K562 (cell line): ENCODE data around the gene OR52R1. TPM values are rescaled to one million over a fixed set of nuclear protein-coding genes. Genes with fewer than 3 reads are reported as not detected.

Experiments
- ATAC-seq: fragments of 200-7000 bp; cut with Tn5 transposase; 3 replicates; pipeline ENCODE4 v1.9.1; 2020; ENCODE audit warnings: moderate library complexity
- BruUV-seq: library from RNA; stranded (reverse); fragments of 400-500 nt; replicated peaks from 2 replicates; lab custom pipeline; 2021; lab: Mats Ljungman, UMichigan
- CTCF ChIA-PET: fragments of 300-600 bp; formaldehyde crosslinking; extraction: SDS; loops from one replicate; lab custom pipeline; 2021; ENCODE audit warnings: low intra/inter-chr PET ratio; lab: Yijun Ruan, JAX
- POLR2A ChIA-PET: fragments of 300-600, 350-650 bp; sonication (Branson Sonifier 250); formaldehyde crosslinking; extraction: SDS; loops from one replicate; lab custom pipeline; 2021; ENCODE audit warnings: antibody characterized with exemption, inconsistent platforms; lab: Yijun Ruan, JAX
- DNase-seq, 4 experiments: peaks; one replicate each; pipeline versions ENCODE4 v3.0.0 to v3.0.0-alpha.2; 2011 to 2018; ENCODE audit warnings: low spot score in 3 of 4, mixed read lengths in 3 of 4; ENCODE audit errors: extremely low read depth in 1 of 4
- FAIRE-seq: peaks from 2 replicates; lab custom pipeline; 2011; peaks lifted over from hg19 to GRCh38; lab: Jason Lieb, UNC
- H2AFZ ChIP-seq: 2 replicates; pipeline ENCODE4 v1.6.0; 2011; ENCODE audit warnings: low read depth, low read length, control low read depth, inconsistent platforms
- H3K27ac ChIP-seq: fragments of 200-600 bp; 3 replicates; pipeline ENCODE4 v1.8.0; 2011; ENCODE audit warnings: low read depth, mild to moderate bottlenecking, control low read depth, inconsistent platforms, low read length, moderate library complexity, mixed read lengths; ENCODE audit errors: extremely low read depth
- H3K27me3 ChIP-seq, 2 experiments: fragments of 300-600 bp in 1 of 2; 2 replicates in 1 of 2; 3 replicates in 1 of 2; pipeline versions ENCODE4 v1.6.0 to v1.8.0; 2011; ENCODE audit warnings: inconsistent platforms in 2 of 2, low read length in 2 of 2, mild to moderate bottlenecking in 1 of 2, mixed read lengths in 1 of 2, moderate library complexity in 1 of 2; ENCODE audit not compliant: control insufficient read depth in 2 of 2, insufficient read depth in 2 of 2
- H3K36me3 ChIP-seq: fragments of 300-600 bp; 3 replicates; pipeline ENCODE4 v1.8.0; 2011; ENCODE audit warnings: mild to moderate bottlenecking, low read length, inconsistent platforms; ENCODE audit not compliant: control insufficient read depth, insufficient read depth
- H3K4me1 ChIP-seq, 2 experiments: fragments of 200-600 bp in 1 of 2; replicated peaks in 1 of 2; 2 replicates in 1 of 2; 3 replicates in 1 of 2; pipeline versions ENCODE4 v1.5.1 to v1.8.0; 2011; ENCODE audit warnings: inconsistent platforms in 2 of 2, low read length in 2 of 2, mild to moderate bottlenecking in 1 of 2, mixed read lengths in 1 of 2, moderate library complexity in 1 of 2; ENCODE audit not compliant: control insufficient read depth in 2 of 2, insufficient read depth in 2 of 2
- H3K4me2 ChIP-seq: 2 replicates; pipeline ENCODE4 v1.6.1; 2011; ENCODE audit warnings: low read length, control low read depth, inconsistent platforms, mixed read lengths; ENCODE audit not compliant: insufficient read depth
- H3K4me3 ChIP-seq: fragments of 200-600 bp; sonication (generic), shearing (Covaris generic); 2 replicates; pipeline ENCODE4 v1.5.1; 2016; ENCODE audit warnings: control low read depth, inconsistent platforms
- H3K79me2 ChIP-seq: fragments of 200-600 bp; 3 replicates; pipeline ENCODE4 v1.8.0; 2011; ENCODE audit warnings: low read length, inconsistent platforms; ENCODE audit not compliant: control insufficient read depth, insufficient read depth
- H3K9ac ChIP-seq, 2 experiments: 2 replicates each; pipeline versions ENCODE4 v1.6.0 to v1.6.1; 2011; ENCODE audit warnings: low read depth in 2 of 2, low read length in 2 of 2, control low read depth in 1 of 2, inconsistent platforms in 1 of 2, mild to moderate bottlenecking in 1 of 2, mixed read lengths in 1 of 2; ENCODE audit not compliant: insufficient read depth in 1 of 2
- H3K9me1 ChIP-seq: one replicate; pipeline ENCODE4 v1.6.0; 2011; ENCODE audit warnings: inconsistent platforms, mild to moderate bottlenecking, low read length, moderate library complexity; ENCODE audit not compliant: control insufficient read depth, insufficient read depth
- H3K9me3 ChIP-seq: replicated peaks from 2 replicates; pipeline ENCODE4 v1.5.1; 2011; ENCODE audit warnings: low read depth, low read length, inconsistent platforms; ENCODE audit not compliant: control insufficient read depth, insufficient read depth
- H4K20me1 ChIP-seq: replicated peaks from 2 replicates; pipeline ENCODE4 v1.6.1; 2011; ENCODE audit warnings: low read length, inconsistent platforms, mixed read lengths; ENCODE audit not compliant: control insufficient read depth, insufficient read depth
- CBFA2T3 ChIP-seq: fragments of 450-650 bp; IDR thresholded peaks from 2 replicates; pipeline ENCODE4 v1.6.1; 2017
- COPS2 ChIP-seq: fragments of 450-650 bp; conservative IDR thresholded peaks from 2 replicates; pipeline ENCODE4 v1.6.1; 2016; ENCODE audit warnings: mild to moderate bottlenecking, moderate library complexity
- E2F6 ChIP-seq, 2 experiments: IDR thresholded peaks; 2 replicates each; pipeline ENCODE4 v1.6.1; 2011; ENCODE audit warnings: borderline replicate concordance in 1 of 2, control low read depth in 1 of 2, low read depth in 1 of 2, low read length in 1 of 2, mild to moderate bottlenecking in 1 of 2, mixed read lengths in 1 of 2, moderate library complexity in 1 of 2; ENCODE audit not compliant: insufficient read depth in 1 of 2, insufficient read length in 1 of 2, poor library complexity in 1 of 2, severe bottlenecking in 1 of 2; ENCODE audit errors: extremely low read depth in 1 of 2
- GTF2A2 ChIP-seq: IDR thresholded peaks from 2 replicates; pipeline ENCODE4 v1.6.1; 2016; ENCODE audit warnings: mild to moderate bottlenecking, missing genetic modification characterization, missing compliant biosample characterization
- KDM1A ChIP-seq, 2 experiments: fragments of 450-650 bp; IDR thresholded peaks; 2 replicates each; pipeline ENCODE4 v1.6.1; 2016; ENCODE audit warnings: mild to moderate bottlenecking in 2 of 2
- MLX ChIP-seq, 2 experiments: fragments of 450-650 bp in 1 of 2; sonication (generic) in 1 of 2; formaldehyde crosslinking; conservative IDR thresholded peaks; 2 replicates each; pipeline versions ENCODE4 v1.4.0 to v1.8.1; 2020 to 2022; ENCODE audit warnings: mild to moderate bottlenecking in 1 of 2, missing genetic modification reagents in 1 of 2
- SAP30 ChIP-seq: fragments of 200-600 bp; sonication (generic); IDR thresholded peaks from 2 replicates; pipeline ENCODE4 v1.6.1; 2012; ENCODE audit warnings: borderline replicate concordance, low read depth, mild to moderate bottlenecking, moderate library complexity, low read length, control low read depth, inconsistent platforms; ENCODE audit not compliant: insufficient read depth, poor library complexity, severe bottlenecking
- SRSF9 ChIP-seq: fragments of 200-400 bp; formaldehyde crosslinking; IDR thresholded peaks from 2 replicates; pipeline ENCODE4 v1.6.1; 2017; ENCODE audit warnings: low read depth, low read length, borderline replicate concordance
- ZBED1 ChIP-seq: IDR thresholded peaks from 2 replicates; pipeline ENCODE4 v1.6.1; 2014
- ZC3H11A ChIP-seq: IDR thresholded peaks from 2 replicates; pipeline ENCODE4 v1.6.1; 2012; ENCODE audit warnings: low read depth, low read length, improper control_type of control experiment
- ZNF212 ChIP-seq: fragments of 450-650 bp; formaldehyde crosslinking; IDR thresholded peaks from 2 replicates; pipeline ENCODE4 v1.4.0; 2020; ENCODE audit warnings: mild to moderate bottlenecking
- ZNF75A ChIP-seq: fragments of 450-650 bp; formaldehyde crosslinking; IDR thresholded peaks from 2 replicates; pipeline ENCODE4 v1.4.0; 2020; ENCODE audit warnings: mild to moderate bottlenecking
- WGBS: fragments of 100-300 bp; shearing (Covaris generic); methylation state at CpG from one replicate; pipeline ENCODE4 v1.1.6; 2016; ENCODE audit warnings: low coverage, mixed read lengths; ENCODE audit not compliant: insufficient coverage; ENCODE audit errors: missing lambda C conversion rate; 5-methylcytosine and 5-hydroxymethylcytosine counted together
- in situ Hi-C: fragments of 300-500 bp; cut with MboI; formaldehyde crosslinking; loops from 4 replicates; pipeline ENCODE4 v1.15.0; 2018; ENCODE audit warnings: inconsistent platforms, mixed read lengths
- intact Hi-C: fragments of 100-400 bp; cut with micrococcal nuclease; formaldehyde crosslinking; loops from 2 replicates; pipeline ENCODE4 v1.14.2; 2022
- polyA plus RNA-seq, 8 experiments: library from polyadenylated mRNA; depleted of rRNA in 4 of 8; stranded (reverse) in 5 of 8; unstranded in 3 of 8; fragments of >200 nt; fragmentation: Nextera tagmentation in 2 of 8; fragmentation: Illumina TruSeq in 1 of 8; extraction: Ambion mirVana in 2 of 8; extraction: Trizol in 1 of 8; gene quantifications; 2 replicates each; pipeline versions ENCODE4 v1.2.1 to v1.2.3, GENCODE V29; 2011 to 2014; ENCODE audit warnings: inconsistent platforms in 1 of 8, missing spikeins in 1 of 8
- total RNA-seq, 7 experiments: library from RNA; depleted of rRNA in 6 of 7; stranded (reverse); fragments of >200 nt in 6 of 7; fragmentation: Illumina TruSeq in 2 of 7; extraction: Trizol in 2 of 7; gene quantifications; 2 replicates each; pipeline versions ENCODE4 v1.2.1 to v1.2.3, GENCODE V29; 2011 to 2021; ENCODE audit warnings: low replicate concordance in 1 of 7

The OR52R1 gene
- total and polyA plus RNA-seq, 9 of the 15 experiments (the other 6 are each of a cell fraction or from before 2014, with no cell fraction given): not detected

DNA sequence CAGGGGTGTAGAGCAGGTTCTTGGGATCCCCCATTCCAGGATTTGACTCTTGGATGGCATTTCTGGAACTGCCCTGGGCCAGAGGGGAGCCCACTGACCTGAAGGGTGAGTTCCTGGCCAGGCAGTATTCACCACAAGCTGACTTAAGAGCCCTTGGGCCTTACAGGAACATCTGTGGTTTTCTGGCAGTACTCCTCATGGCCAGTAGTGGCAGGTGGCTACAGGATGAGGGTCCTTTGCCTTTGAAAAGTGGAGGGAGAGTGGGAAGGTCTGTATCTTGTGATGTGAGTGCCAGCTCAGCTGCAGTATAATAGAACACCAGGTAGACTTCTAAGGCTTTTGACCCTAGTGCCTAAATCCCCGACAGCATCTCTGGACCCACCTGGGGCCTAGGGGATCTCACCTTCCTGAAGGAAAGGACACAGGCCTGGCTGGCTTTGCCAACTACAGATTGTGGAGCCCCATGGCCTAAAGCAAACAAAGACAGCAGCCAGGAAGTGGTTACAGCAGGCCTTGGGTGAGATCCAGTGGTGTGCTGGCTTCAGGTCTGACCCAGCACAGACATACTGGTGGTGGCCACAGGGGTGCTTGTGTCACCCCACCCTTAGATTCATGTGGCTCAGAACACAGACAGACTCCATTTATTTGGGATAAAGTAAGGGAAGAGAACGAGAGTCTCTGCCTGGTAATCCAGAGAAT, 35.8 kb upstream of the OR52R1 start:
- ChIA-PET POLR2A (no interaction called here), CTCF (no interaction called here)
- Histone ChIP-seq H3K27ac (no peak overlapping the region), H4K20me1 (no peaks in the 10 kb centered on the region), H3K4me1 (no peaks in the 10 kb centered on the region), H3K9me1 (no peaks in the 10 kb centered on the region), H3K9me3 (no peaks in the 10 kb centered on the region), H3K27me3 (no peaks in the 10 kb centered on the region), H3K9ac (no peak overlapping the region), H3K4me3 (no peak overlapping the region), H3K4me2 (no peak overlapping the region), H2AFZ (no peak overlapping the region), H3K79me2 (no peaks in the 10 kb centered on the region), H3K36me3 (no peaks in the 10 kb centered on the region)
- no TSS peak for BruUV-seq
- FAIRE-seq: no peak
- TF ChIP-seq GTF2A2 (no peak), SRSF9 (no peak), ZNF212 (CRISPR knock-in tag) (no peak), ZNF75A (CRISPR knock-in tag) (no peak), ZBED1 (no peak), ZC3H11A (no peak), KDM1A (IDR thresholded peaks at IDR 0.05) (no peak), E2F6 (IDR thresholded peaks at IDR 0.05; ENCODE audit: borderline replicate concordance in 1 of 2, extremely low read depth in 1 of 2, insufficient read depth in 1 of 2, insufficient read length in 1 of 2, low read depth in 1 of 2, low read length in 1 of 2, poor library complexity in 1 of 2, severe bottlenecking in 1 of 2) (no peak), CBFA2T3 (no peak), MLX (CRISPR knock-in tag; conservative IDR thresholded peaks at IDR 0.05) (no peak), SAP30 (no peak), COPS2 (no peak)
- in situ Hi-C loops: no loop called here
- 0% methylated on average over 2 of the region's 2 CpGs for WGBS
- no peak for DNase-seq
- ATAC-seq: no peak
- intact Hi-C loops: no loop called here
